Measurements from ENCODE around the gene JDP2.

JDP2 gene

DNA sequence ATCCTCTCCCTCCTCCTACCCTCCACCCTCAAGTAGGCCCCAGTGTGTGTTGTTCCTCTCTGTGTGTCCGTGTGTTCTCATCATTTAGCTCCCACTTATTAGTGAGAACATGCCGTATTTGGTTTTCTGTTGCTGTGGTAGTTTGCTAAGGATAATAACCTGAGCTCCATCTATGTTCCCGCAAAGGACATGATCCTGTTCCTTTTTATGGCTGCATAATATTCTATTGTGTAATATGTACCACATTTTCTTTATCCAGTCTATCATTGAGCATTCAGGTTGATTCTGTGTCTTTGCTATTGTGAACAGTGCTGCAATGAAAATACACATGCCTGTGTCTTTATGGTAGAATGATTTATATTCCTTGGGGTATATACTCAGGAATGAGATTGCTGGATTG is 30.5 kb downstream of the JDP2 start:
- H3K27me3 ChIP-seq: no peaks in the 10 kb centered on the region
- 0 out of 2 replicates have a peak overlapping the region, but pooled peaks have one; percentile 71 for H3K27ac ChIP-seq
- no peak overlapping the region for H3K9ac ChIP-seq
- TF ChIP-seq Cebpa-rat (IDR thresholded peaks at IDR 0.05): no peak
- peaks cover 94% of the 10 kb centered on the region; the same call in 1 of the 2 replicates for H4K20me1 ChIP-seq
- peak overlapping the region; percentile 75 for H3K4me2 ChIP-seq
- no peak overlapping the region for H3K4me3 ChIP-seq
- peaks cover 57% of the 10 kb centered on the region for H3K4me1 ChIP-seq
- H3K36me3 ChIP-seq: peaks cover 53% of the 10 kb centered on the region
- H3K9me3 ChIP-seq: no peaks in the 10 kb centered on the region

DNA sequence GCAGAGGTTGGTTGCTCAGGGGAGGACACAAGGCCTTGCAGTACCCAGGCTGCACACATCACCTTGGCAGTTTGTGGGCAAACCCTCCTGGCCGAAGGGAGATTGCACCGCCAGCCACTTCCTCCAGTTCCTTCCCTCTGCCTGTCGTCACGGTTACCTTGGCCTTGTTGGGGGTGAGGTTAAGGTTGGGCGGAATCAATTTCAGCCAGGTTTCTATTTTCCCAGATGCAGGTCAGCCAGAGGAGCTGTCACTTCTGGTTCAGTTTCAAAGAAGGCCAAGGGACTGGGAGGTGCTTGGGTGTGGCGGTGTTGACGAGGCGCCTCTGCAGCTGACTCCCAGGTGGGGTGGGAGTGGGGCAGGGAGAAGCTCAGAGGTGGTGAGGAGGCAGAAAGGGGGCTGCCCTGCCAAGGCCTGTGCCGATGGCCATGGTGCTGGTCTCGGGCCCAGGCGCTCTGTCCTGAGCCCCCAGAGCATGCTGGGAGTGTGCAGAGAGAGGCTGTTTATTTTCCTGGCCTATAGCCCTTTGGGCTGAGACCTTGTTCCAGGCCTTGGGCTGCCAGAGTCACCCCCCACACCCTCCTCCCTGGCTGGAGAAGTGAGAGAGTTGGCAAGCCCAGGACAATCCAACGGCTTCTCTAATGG is 31.4 kb downstream of the JDP2 start:
- H3K27me3 ChIP-seq: no peaks in the 10 kb centered on the region
- peaks cover 47% of the 10 kb centered on the region for H3K4me1 ChIP-seq
- no peaks in the 10 kb centered on the region for H3K9me3 ChIP-seq
- H3K4me3 ChIP-seq: no peak overlapping the region
- no peak for TF ChIP-seq Cebpa-rat (IDR thresholded peaks at IDR 0.05)
- peak overlapping the region; percentile 75 for H3K4me2 ChIP-seq
- peak overlapping the region; percentile 71; the same call in 1 of the 2 replicates for H3K27ac ChIP-seq
- peak overlapping the region; percentile 59; the same call in 1 of the 2 replicates for H3K9ac ChIP-seq
- H4K20me1 ChIP-seq: peaks cover 93% of the 10 kb centered on the region; the same call in 1 of the 2 replicates
- peaks cover 60% of the 10 kb centered on the region for H3K36me3 ChIP-seq

DNA sequence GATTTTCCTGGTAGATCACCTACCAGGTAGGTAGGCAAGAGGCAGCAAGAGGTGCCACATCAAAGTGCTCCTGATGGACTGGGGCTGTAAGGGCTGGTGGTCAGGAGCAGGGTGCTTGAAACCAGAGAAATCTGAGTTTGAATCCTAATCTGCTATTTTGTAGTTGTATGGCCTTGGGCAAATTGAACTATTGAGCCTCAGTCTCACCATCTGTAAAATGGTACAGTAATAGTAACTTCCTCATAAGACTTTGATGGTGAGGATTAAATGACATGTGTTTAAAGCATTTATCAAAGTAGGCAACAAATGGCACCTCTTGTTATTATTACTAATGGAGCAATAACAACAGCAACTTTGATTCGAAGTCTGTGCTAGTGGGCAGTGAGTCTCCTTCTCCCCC is 32.0 kb downstream of the JDP2 start:
- Histone ChIP-seq H3K36me3 (peaks cover 63% of the 10 kb centered on the region), H3K27me3 (no peaks in the 10 kb centered on the region), H3K4me2 (peak overlapping the region; percentile 75), H4K20me1 (peaks cover 88% of the 10 kb centered on the region; the same call in 1 of the 2 replicates), H3K9me3 (no peaks in the 10 kb centered on the region), H3K4me3 (no peak overlapping the region), H3K9ac (no peak overlapping the region), H3K27ac (peak overlapping the region; percentile 71; the same call in 1 of the 2 replicates), H3K4me1 (peaks cover 43% of the 10 kb centered on the region)
- no peak for TF ChIP-seq Cebpa-rat (IDR thresholded peaks at IDR 0.05)

DNA sequence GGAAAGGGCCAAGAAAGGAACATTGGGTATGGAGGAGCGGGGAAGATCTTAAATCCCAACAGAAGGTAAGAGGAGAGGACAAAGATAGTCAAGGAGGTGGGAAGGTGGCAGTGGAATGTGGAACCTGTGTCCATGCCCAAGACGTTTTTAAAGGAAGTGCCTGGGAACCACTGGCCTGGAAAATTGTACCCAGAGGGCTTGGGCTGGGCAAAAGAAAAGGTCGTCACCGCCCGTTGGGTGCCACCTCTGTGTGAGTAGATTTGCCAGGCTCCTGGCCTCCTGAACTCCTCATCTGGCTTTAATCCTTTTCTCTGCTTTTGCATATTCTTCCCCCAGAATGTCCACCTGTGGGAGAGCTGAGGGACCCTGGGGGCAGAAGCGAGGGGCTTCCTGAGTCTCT is 32.6 kb downstream of the JDP2 start:
- peaks cover 63% of the 10 kb centered on the region for H3K36me3 ChIP-seq
- peaks cover 44% of the 10 kb centered on the region for H3K4me1 ChIP-seq
- peak overlapping the region; percentile 75 for H3K4me2 ChIP-seq
- H3K27me3 ChIP-seq: no peaks in the 10 kb centered on the region
- TF ChIP-seq Cebpa-rat (IDR thresholded peaks at IDR 0.05): no peak
- no peaks in the 10 kb centered on the region for H3K9me3 ChIP-seq
- H4K20me1 ChIP-seq: peaks cover 82% of the 10 kb centered on the region; the same call in 1 of the 2 replicates
- no peak overlapping the region for H3K9ac ChIP-seq
- H3K27ac ChIP-seq: peak overlapping the region; percentile 41; the same call in 1 of the 2 replicates
- H3K4me3 ChIP-seq: no peak overlapping the region

DNA sequence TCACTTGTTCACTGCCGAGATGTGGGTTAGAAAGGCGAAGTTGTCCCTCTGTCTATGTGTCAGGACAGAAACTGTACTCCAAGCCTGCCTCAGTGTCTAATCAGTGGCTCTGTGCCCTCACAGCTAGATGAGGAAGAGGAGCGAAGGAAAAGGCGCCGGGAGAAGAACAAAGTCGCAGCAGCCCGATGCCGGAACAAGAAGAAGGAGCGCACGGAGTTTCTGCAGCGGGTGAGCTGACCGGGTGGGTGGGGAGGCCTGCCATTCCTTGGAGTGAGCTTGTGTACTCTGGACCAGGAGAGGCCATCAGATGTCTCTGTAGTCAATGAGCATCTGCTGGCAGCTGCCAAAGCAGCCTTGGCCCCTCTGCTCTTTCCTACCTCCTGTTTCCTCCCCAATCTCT is 33.5 kb downstream of the JDP2 start:
- no peak overlapping the region for H3K4me2 ChIP-seq
- no peak for TF ChIP-seq Cebpa-rat (IDR thresholded peaks at IDR 0.05)
- H4K20me1 ChIP-seq: peaks cover 73% of the 10 kb centered on the region; the same call in 1 of the 2 replicates
- H3K4me3 ChIP-seq: no peak overlapping the region
- H3K9me3 ChIP-seq: no peaks in the 10 kb centered on the region
- H3K27me3 ChIP-seq: no peaks in the 10 kb centered on the region
- H3K9ac ChIP-seq: no peak overlapping the region
- H3K36me3 ChIP-seq: peaks cover 56% of the 10 kb centered on the region
- peaks cover 52% of the 10 kb centered on the region for H3K4me1 ChIP-seq
- no peak overlapping the region for H3K27ac ChIP-seq

DNA sequence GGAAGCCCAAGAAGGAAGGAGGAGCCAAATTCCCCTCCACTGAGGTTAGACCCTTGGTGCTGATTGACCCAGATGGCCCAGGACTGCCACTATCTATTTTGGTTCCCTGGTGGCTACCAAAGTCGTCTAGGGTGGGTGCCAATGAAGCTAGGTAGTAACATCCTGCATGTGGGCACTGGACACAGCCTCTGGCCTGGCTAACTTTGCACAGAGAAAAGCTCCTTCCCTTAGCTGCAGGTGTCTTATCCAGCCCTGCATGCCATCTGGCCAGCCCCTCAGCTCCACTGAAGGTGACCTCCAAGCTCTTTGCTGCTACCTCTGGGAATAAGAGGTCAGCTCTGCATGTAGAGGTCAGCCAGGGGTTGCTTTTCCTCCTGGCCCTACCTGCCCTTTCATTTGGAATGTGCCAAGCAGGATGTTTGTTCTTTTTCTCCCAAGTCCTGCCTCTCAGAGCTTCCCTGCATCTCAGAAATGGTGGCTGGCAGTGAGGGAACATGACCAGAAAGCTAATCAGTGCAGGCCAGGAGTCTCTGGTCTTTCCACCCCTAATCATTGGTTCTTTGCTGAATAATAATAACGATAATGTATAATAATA is 34.0 kb downstream of the JDP2 start:
- H3K4me1 ChIP-seq: peaks cover 58% of the 10 kb centered on the region
- peaks cover 67% of the 10 kb centered on the region; the same call in 1 of the 2 replicates for H4K20me1 ChIP-seq
- TF ChIP-seq Cebpa-rat (IDR thresholded peaks at IDR 0.05): no peak
- H3K27ac ChIP-seq: no peak overlapping the region
- H3K4me3 ChIP-seq: no peak overlapping the region
- H3K27me3 ChIP-seq: no peaks in the 10 kb centered on the region
- no peak overlapping the region for H3K9ac ChIP-seq
- no peak overlapping the region for H3K4me2 ChIP-seq
- peaks cover 52% of the 10 kb centered on the region for H3K36me3 ChIP-seq
- no peaks in the 10 kb centered on the region for H3K9me3 ChIP-seq

DNA sequence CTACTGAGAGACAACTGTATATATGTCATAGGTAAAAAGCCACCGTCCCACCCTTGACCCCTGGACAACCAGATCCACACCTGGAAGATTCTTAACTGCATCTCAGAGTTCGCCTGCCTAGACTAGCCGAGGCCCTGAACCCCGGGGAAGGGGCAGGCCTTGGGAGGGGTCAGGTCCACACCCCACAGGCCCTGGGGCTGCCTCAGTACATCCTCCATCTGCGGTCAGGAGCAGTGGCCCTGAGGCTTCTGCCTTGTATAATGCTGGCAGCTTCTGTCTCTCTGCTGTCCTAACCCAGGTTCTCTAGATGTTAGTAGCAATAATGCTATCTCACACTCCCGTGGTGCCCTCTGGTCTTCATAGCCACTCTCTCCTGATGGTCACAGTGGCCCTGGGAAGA is 36.8 kb downstream of the JDP2 start:
- H4K20me1 ChIP-seq: peaks cover 58% of the 10 kb centered on the region; the same call in 1 of the 2 replicates
- H3K27me3 ChIP-seq: no peaks in the 10 kb centered on the region
- no peak for TF ChIP-seq Cebpa-rat (IDR thresholded peaks at IDR 0.05)
- H3K9me3 ChIP-seq: no peaks in the 10 kb centered on the region
- peaks cover 71% of the 10 kb centered on the region for H3K4me1 ChIP-seq
- H3K4me3 ChIP-seq: no peak overlapping the region
- peaks cover 70% of the 10 kb centered on the region for H3K36me3 ChIP-seq
- no peak overlapping the region for H3K4me2 ChIP-seq
- no peak overlapping the region for H3K9ac ChIP-seq
- H3K27ac ChIP-seq: no peak overlapping the region

DNA sequence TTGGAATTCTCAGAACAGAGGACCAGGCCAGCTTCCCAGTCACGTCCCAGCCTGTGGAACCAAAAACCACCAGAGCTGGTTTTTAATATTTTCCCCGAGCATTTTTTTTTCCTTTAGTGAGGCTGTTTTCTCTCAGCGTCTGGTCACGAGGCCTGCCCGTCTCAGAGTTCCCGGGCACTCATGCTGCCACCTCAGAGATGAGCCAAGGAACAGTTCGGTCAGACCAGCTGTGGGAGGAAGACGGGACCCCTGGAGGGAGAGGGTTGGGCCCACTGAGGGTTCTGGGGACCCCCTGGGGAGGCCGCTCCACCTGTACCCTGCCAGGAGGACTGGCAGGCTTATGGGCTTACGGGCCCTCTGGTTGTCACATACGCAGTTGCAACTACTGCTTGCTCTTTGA is 39.9 kb downstream of the JDP2 start:
- H3K27me3 ChIP-seq: no peaks in the 10 kb centered on the region
- H3K9ac ChIP-seq: no peak overlapping the region
- H3K36me3 ChIP-seq: peaks cover 73% of the 10 kb centered on the region
- peaks cover 31% of the 10 kb centered on the region; the same call in 1 of the 2 replicates for H4K20me1 ChIP-seq
- 0 out of 2 replicates have a peak overlapping the region, but pooled peaks have one; percentile 18 for H3K27ac ChIP-seq
- H3K4me3 ChIP-seq: no peak overlapping the region
- no peak overlapping the region for H3K4me2 ChIP-seq
- TF ChIP-seq Cebpa-rat (IDR thresholded peaks at IDR 0.05): no peak
- H3K4me1 ChIP-seq: peaks cover 62% of the 10 kb centered on the region
- H3K9me3 ChIP-seq: no peaks in the 10 kb centered on the region

DNA sequence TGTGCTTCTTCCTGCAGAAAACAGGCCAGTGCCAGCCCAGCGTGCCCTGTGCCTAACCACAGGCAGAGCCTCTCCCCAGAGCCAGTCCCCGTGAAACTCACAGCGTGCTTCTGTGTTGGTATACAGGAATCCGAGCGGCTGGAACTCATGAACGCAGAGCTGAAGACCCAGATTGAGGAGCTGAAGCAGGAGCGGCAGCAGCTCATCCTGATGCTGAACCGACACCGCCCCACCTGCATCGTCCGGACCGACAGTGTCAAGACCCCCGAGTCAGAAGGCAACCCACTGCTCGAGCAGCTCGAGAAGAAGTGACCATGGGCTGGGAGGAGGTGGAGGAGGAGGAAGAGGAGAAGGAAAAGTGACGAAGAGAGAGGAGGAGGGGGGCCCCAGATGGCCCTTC is 41.3 kb downstream of the JDP2 start:
- Histone ChIP-seq H3K4me1 (peaks cover 62% of the 10 kb centered on the region), H3K36me3 (peaks cover 63% of the 10 kb centered on the region), H3K4me2 (peak overlapping the region; percentile 11; the same call in 1 of the 2 replicates), H3K9me3 (no peaks in the 10 kb centered on the region), H3K27me3 (no peaks in the 10 kb centered on the region), H3K9ac (no peak overlapping the region), H4K20me1 (peaks cover 18% of the 10 kb centered on the region; the same call in 1 of the 2 replicates), H3K4me3 (no peak overlapping the region), H3K27ac (no peak overlapping the region)
- TF ChIP-seq Cebpa-rat (IDR thresholded peaks at IDR 0.05): no peak

DNA sequence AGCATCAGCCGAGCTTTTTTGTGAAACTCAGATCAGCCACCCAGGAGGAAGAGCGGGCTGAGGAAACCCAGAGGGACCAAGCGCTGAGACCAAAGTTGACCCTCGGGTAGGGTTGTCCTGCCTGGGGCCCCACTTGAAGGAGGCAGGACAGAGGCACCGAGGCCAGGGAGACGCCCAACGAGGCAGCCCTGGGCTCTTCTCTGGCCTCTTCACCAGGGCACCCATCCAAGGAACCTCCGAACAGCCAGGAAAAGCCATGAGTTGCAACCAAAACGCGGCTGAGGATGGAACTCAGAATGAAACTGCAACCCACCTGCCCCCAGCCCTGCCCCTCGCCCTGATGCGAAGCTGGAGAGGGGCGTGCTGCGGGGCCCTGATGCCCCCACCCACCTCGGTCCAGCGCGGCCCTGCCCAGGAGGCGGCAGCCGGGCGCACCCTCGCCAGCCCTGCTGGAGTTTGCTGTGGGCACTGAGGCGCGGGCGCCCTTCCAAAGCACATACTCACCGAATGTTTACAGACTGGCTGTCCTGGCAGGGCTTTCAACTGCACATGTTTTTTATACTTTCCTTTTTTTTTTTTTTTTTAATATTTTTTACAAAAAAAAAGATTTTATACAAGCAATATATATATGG is 41.9 kb downstream of the JDP2 start:
- peak overlapping the region; percentile 11; the same call in 1 of the 2 replicates for H3K4me2 ChIP-seq
- H3K36me3 ChIP-seq: peaks cover 60% of the 10 kb centered on the region

More for the DNA sequence above, 41.9 kb downstream of the JDP2 start:
- Histone ChIP-seq H3K4me1 (peaks cover 61% of the 10 kb centered on the region), H3K4me3 (no peak overlapping the region), H3K27ac (no peak overlapping the region), H4K20me1 (peaks cover 18% of the 10 kb centered on the region; the same call in 1 of the 2 replicates), H3K9ac (no peak overlapping the region), H3K27me3 (no peaks in the 10 kb centered on the region), H3K9me3 (no peaks in the 10 kb centered on the region)
- no peak for TF ChIP-seq Cebpa-rat (IDR thresholded peaks at IDR 0.05)
